Effector memory CD8-positive, alpha-beta T cell (primary cell): Measurements from ENCODE around the gene LRRTM3.

Source experiments
- ATAC-seq: fragments of 150-1000 bp; cut with Tn5 transposase; replicated peaks from 2 replicates; pipeline ENCODE4 v1.10.0; 2021; ENCODE audit warnings: mild to moderate bottlenecking, moderate library complexity
- DNase-seq, 3 experiments: peaks; one replicate each; pipeline ENCODE4 v3.0.0; 2021
- H3K27ac Mint-ChIP-seq, 2 donors: one replicate each; pipeline ENCODE4 v1.8.0; 2022; ENCODE audit warnings: mild to moderate bottlenecking in 2 of 2, mixed read lengths in 2 of 2, moderate library complexity in 2 of 2
- H3K27me3 Mint-ChIP-seq, 2 donors: one replicate each; pipeline ENCODE4 v1.8.0; 2022; ENCODE audit warnings: mixed read lengths in 2 of 2
- H3K36me3 Mint-ChIP-seq: one replicate; pipeline ENCODE4 v1.8.0; 2022; ENCODE audit warnings: mild to moderate bottlenecking, moderate library complexity, mixed read lengths; ENCODE audit not compliant: insufficient read depth
- H3K4me1 Mint-ChIP-seq, 2 donors: one replicate each; pipeline ENCODE4 v1.8.0; 2022; ENCODE audit warnings: low read depth in 2 of 2, mixed read lengths in 2 of 2
- H3K4me3 Mint-ChIP-seq, 2 donors: one replicate each; pipeline ENCODE4 v1.8.0; 2022; ENCODE audit warnings: mild to moderate bottlenecking in 2 of 2, mixed read lengths in 2 of 2, moderate library complexity in 2 of 2
- H3K9me3 Mint-ChIP-seq, 2 donors: one replicate each; pipeline ENCODE4 v1.8.0; 2022; ENCODE audit warnings: mixed read lengths in 2 of 2
- total RNA-seq, 9 experiments: gene quantifications; one replicate each; lab custom pipeline; 2026; lab: John Stamatoyannopoulos, UW

Gene LRRTM3
- 0 reads per million in 9 experiments for total RNA-seq

- H3K9me3 Mint-ChIP-seq, result peaks cover 4 to 6% of the 10 kb centered on the region in 2 donors
- ATAC-seq (no peak), DNase-seq (no peak)
- H3K36me3 Mint-ChIP-seq, result no peaks in the 10 kb centered on the region
- no peaks in the 10 kb centered on the region for H3K4me1 Mint-ChIP-seq
- no peak within 1 kb of the TSS for H3K4me3 Mint-ChIP-seq
- no peak within 1 kb of the TSS for H3K27ac Mint-ChIP-seq
- peaks cover 0 to 14% of the 10 kb centered on the region in 2 donors for H3K27me3 Mint-ChIP-seq
These were observed at the start of gene LRRTM3 for GRCh38 chr10:66925896-66926715. Gene LRRTM3 (plus strand): TSS chr10:66926036.

- Mint-ChIP-seq H3K27me3 (no peaks in the 10 kb centered on the region), H3K4me3 (no peak overlapping the region), H3K4me1 (no peaks in the 10 kb centered on the region), H3K36me3 (no peaks in the 10 kb centered on the region), H3K9me3 (peaks cover 7 to 8% of the 10 kb centered on the region in 2 donors), H3K27ac (no peak overlapping the region)
- no peak for ATAC-seq
- no peak for DNase-seq
These were observed 48.5 kb upstream of the LRRTM3 start for GRCh38 chr10:66877361-66877760.

- Mint-ChIP-seq H3K4me3 (no peak overlapping the region), H3K27ac (no peak overlapping the region), H3K9me3 (peaks cover 7 to 8% of the 10 kb centered on the region in 2 donors), H3K4me1 (no peaks in the 10 kb centered on the region), H3K27me3 (no peaks in the 10 kb centered on the region), H3K36me3 (no peaks in the 10 kb centered on the region)
- ATAC-seq (no peak), DNase-seq (no peak)
These were observed 45.5 kb upstream of the LRRTM3 start for GRCh38 chr10:66880292-66880691.

- Mint-ChIP-seq H3K27ac (no peak overlapping the region), H3K4me1 (no peaks in the 10 kb centered on the region), H3K36me3 (no peaks in the 10 kb centered on the region), H3K27me3 (no peaks in the 10 kb centered on the region), H3K9me3 (peaks cover 5 to 8% of the 10 kb centered on the region in 2 donors), H3K4me3 (no peak overlapping the region)
- no peak for ATAC-seq
- DNase-seq, result no peak
These were observed 45.0 kb upstream of the LRRTM3 start for GRCh38 chr10:66880826-66881225.

GRCh38 chr10:66881814-66882213, 44.0 kb upstream of the LRRTM3 start:
- H3K27ac Mint-ChIP-seq, result no peak overlapping the region
- H3K4me1 Mint-ChIP-seq, result no peaks in the 10 kb centered on the region
- H3K4me3 Mint-ChIP-seq, result no peak overlapping the region
- H3K27me3 Mint-ChIP-seq, result no peaks in the 10 kb centered on the region
- H3K9me3 Mint-ChIP-seq, result peaks cover 8 to 10% of the 10 kb centered on the region in 2 donors
- no peaks in the 10 kb centered on the region for H3K36me3 Mint-ChIP-seq
- DNase-seq (no peak), ATAC-seq (no peak)

GRCh38 chr10:66882271-66882670, 43.6 kb upstream of the LRRTM3 start:
- H3K27ac Mint-ChIP-seq, result no peak overlapping the region
- no peak overlapping the region for H3K4me3 Mint-ChIP-seq
- no peak for ATAC-seq
- H3K9me3 Mint-ChIP-seq, result peaks cover 8 to 10% of the 10 kb centered on the region in 2 donors
- H3K4me1 Mint-ChIP-seq, result no peaks in the 10 kb centered on the region
- no peak for DNase-seq
- no peaks in the 10 kb centered on the region for H3K36me3 Mint-ChIP-seq
- no peaks in the 10 kb centered on the region for H3K27me3 Mint-ChIP-seq

GRCh38 chr10:66886848-66887247, 39.0 kb upstream of the LRRTM3 start:
- H3K27ac Mint-ChIP-seq, result no peak overlapping the region
- no peaks in the 10 kb centered on the region for H3K36me3 Mint-ChIP-seq
- no peaks in the 10 kb centered on the region for H3K27me3 Mint-ChIP-seq
- H3K4me3 Mint-ChIP-seq, result no peak overlapping the region
- ATAC-seq, result no peak
- H3K4me1 Mint-ChIP-seq, result no peaks in the 10 kb centered on the region
- H3K9me3 Mint-ChIP-seq, result peaks cover 0 to 7% of the 10 kb centered on the region in 2 donors
- no peak for DNase-seq

- Mint-ChIP-seq H3K27me3 (no peaks in the 10 kb centered on the region), H3K27ac (no peak overlapping the region), H3K4me3 (no peak overlapping the region), H3K36me3 (no peaks in the 10 kb centered on the region), H3K9me3 (peaks cover 0 to 7% of the 10 kb centered on the region in 2 donors), H3K4me1 (no peaks in the 10 kb centered on the region)
- ATAC-seq (no peak), DNase-seq (no peak)
These were observed 37.6 kb upstream of the LRRTM3 start for GRCh38 chr10:66888237-66888636.

- peaks cover 2 to 7% of the 10 kb centered on the region in 2 donors for H3K9me3 Mint-ChIP-seq
- no peaks in the 10 kb centered on the region for H3K27me3 Mint-ChIP-seq
- H3K27ac Mint-ChIP-seq, result no peak overlapping the region
- H3K36me3 Mint-ChIP-seq, result no peaks in the 10 kb centered on the region
- no peak for DNase-seq
- no peak for ATAC-seq
- H3K4me1 Mint-ChIP-seq, result no peaks in the 10 kb centered on the region
- H3K4me3 Mint-ChIP-seq, result no peak overlapping the region
These were observed 33.0 kb upstream of the LRRTM3 start for GRCh38 chr10:66892871-66893270.

GRCh38 chr10:66910671-66911070, 15.2 kb upstream of the LRRTM3 start:
- Mint-ChIP-seq H3K4me3 (no peak overlapping the region), H3K27me3 (no peaks in the 10 kb centered on the region), H3K36me3 (no peaks in the 10 kb centered on the region), H3K4me1 (no peaks in the 10 kb centered on the region), H3K27ac (no peak overlapping the region), H3K9me3 (peaks cover 0 to 2% of the 10 kb centered on the region in 2 donors)
- ATAC-seq (no peak), DNase-seq (no peak)

- ATAC-seq, result no peak
- H3K27ac Mint-ChIP-seq, result no peak overlapping the region
These were observed 9.8 kb upstream of the LRRTM3 start for GRCh38 chr10:66916030-66916429.

GRCh38 chr10:66917104-66917503, 8.7 kb upstream of the LRRTM3 start:
- no peak overlapping the region for H3K27ac Mint-ChIP-seq
- peaks cover 2 to 13% of the 10 kb centered on the region in 2 donors for H3K9me3 Mint-ChIP-seq
- no peak for DNase-seq
- no peak overlapping the region for H3K4me3 Mint-ChIP-seq
- H3K27me3 Mint-ChIP-seq, result no peaks in the 10 kb centered on the region
- no peaks in the 10 kb centered on the region for H3K4me1 Mint-ChIP-seq
- no peaks in the 10 kb centered on the region for H3K36me3 Mint-ChIP-seq
- no peak for ATAC-seq

More at GRCh38 chr10:66916030-66916429, 9.8 kb upstream of the LRRTM3 start:
- Mint-ChIP-seq H3K4me3 (no peak overlapping the region), H3K36me3 (no peaks in the 10 kb centered on the region), H3K9me3 (peaks cover 0 to 6% of the 10 kb centered on the region in 2 donors), H3K27me3 (no peaks in the 10 kb centered on the region), H3K4me1 (no peaks in the 10 kb centered on the region)
- no peak for DNase-seq

GRCh38 chr10:66919248-66919647, 6.6 kb upstream of the LRRTM3 start:
- no peaks in the 10 kb centered on the region for H3K27me3 Mint-ChIP-seq
- peaks cover 2 to 13% of the 10 kb centered on the region in 2 donors for H3K9me3 Mint-ChIP-seq
- no peak overlapping the region for H3K27ac Mint-ChIP-seq
- no peak overlapping the region for H3K4me3 Mint-ChIP-seq
- DNase-seq (no peak), ATAC-seq (no peak)
- no peaks in the 10 kb centered on the region for H3K4me1 Mint-ChIP-seq
- H3K36me3 Mint-ChIP-seq, result no peaks in the 10 kb centered on the region

- Mint-ChIP-seq H3K4me1 (no peaks in the 10 kb centered on the region), H3K27me3 (peaks cover 0 to 14% of the 10 kb centered on the region in 2 donors), H3K36me3 (no peaks in the 10 kb centered on the region), H3K4me3 (no peak overlapping the region), H3K27ac (no peak overlapping the region), H3K9me3 (peaks cover 4 to 7% of the 10 kb centered on the region in 2 donors)
- ATAC-seq, result no peak
- DNase-seq, result no peak
These were observed 1.0 kb upstream of the LRRTM3 start for GRCh38 chr10:66924674-66925345.
